K562 (cell line): ENCODE measurements around the gene CNNM3.

Experiments used
- CEBPB ChIP-seq: fragments of 450-650 bp; IDR thresholded peaks from 2 replicates; pipeline ENCODE4 v1.6.1; 2016; ENCODE audit warnings: missing genetic modification characterization, missing compliant biosample characterization
- CHCHD3 ChIP-seq: fragments of 250-450 bp; sonication (Bioruptor Pico); IDR thresholded peaks from 2 replicates; pipeline ENCODE4 v2.1.2; 2022; ENCODE audit warnings: mild to moderate bottlenecking
- ZNF23 ChIP-seq: fragments of 250-450 bp; sonication (Bioruptor Pico); IDR thresholded peaks from 2 replicates; pipeline ENCODE4 v1.4.0; 2020; ENCODE audit warnings: mild to moderate bottlenecking
- TF ChIP-seq, protein P1 (sequence below), 3 experiments: IDR thresholded peaks in 2 of 3; conservative IDR thresholded peaks in 1 of 3; 2 replicates each; pipeline ENCODE4 v1.5.1; 2011 to 2012; ENCODE audit warnings: low read length in 3 of 3, mild to moderate bottlenecking in 3 of 3, control low read depth in 2 of 3, improper control_type of control experiment in 1 of 3, inconsistent platforms in 1 of 3, low read depth in 1 of 3, mixed read lengths in 1 of 3, moderate library complexity in 1 of 3; ENCODE audit not compliant: insufficient read depth in 2 of 3
- TF ChIP-seq, protein P2 (sequence below), 2 experiments: fragments of 450-650 bp in 1 of 2; IDR thresholded peaks; 2 replicates each; pipeline ENCODE4 v1.6.1; 2011 to 2017; ENCODE audit warnings: low read depth in 2 of 2, antibody characterized with exemption in 1 of 2, borderline replicate concordance in 1 of 2, low read length in 1 of 2, mild to moderate bottlenecking in 1 of 2, mixed read lengths in 1 of 2; ENCODE audit not compliant: control insufficient read depth in 1 of 2

DNA sequence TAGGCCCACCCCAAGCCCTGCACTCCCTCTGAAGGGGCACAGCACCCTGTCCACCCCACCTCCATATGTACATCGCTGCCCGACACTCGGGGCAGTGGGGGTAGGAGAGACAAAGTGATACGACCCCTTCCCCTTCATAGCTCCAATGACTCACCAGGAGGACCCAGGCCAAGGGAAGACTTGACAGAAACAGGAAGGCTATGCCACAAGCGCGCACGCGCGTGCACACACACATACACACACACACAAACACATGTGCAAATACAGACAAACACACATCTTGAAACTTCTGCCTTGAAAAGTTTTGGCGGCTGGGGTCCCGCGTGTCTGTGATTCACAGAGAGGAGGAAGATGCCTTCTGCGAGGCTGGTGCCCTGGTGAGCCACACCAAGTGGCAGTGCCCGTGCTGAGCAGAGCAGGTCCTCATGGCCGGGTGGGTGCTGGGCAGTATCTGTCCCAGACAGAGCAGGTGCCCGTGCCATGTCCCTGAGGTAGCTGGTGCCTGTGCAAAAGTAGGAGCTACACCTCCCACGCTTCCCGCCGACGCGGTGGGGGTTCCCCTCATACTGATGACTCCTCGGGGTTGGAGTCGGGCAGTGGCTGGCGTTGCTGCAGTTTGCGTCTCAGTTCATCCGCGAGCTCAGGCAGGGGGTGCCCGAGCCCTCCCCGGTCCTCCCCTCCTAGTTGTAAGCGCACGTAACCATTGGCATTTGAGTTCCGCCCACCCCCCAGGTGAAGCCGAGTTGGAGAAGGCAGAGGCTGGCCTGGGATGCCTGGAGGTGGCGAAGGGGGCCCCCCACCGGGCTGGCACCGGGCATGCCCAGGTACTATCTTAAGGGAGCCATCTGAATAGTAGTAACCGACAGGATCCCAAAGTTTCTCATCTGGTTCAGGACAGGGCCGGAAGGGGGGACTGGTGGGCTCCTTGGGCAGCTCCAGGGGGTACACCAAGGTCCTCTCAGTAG lies 44.3 kb downstream of the CNNM3 start:
- TF ChIP-seq CEBPB (tag): no peak
- TF ChIP-seq, protein P1, sequence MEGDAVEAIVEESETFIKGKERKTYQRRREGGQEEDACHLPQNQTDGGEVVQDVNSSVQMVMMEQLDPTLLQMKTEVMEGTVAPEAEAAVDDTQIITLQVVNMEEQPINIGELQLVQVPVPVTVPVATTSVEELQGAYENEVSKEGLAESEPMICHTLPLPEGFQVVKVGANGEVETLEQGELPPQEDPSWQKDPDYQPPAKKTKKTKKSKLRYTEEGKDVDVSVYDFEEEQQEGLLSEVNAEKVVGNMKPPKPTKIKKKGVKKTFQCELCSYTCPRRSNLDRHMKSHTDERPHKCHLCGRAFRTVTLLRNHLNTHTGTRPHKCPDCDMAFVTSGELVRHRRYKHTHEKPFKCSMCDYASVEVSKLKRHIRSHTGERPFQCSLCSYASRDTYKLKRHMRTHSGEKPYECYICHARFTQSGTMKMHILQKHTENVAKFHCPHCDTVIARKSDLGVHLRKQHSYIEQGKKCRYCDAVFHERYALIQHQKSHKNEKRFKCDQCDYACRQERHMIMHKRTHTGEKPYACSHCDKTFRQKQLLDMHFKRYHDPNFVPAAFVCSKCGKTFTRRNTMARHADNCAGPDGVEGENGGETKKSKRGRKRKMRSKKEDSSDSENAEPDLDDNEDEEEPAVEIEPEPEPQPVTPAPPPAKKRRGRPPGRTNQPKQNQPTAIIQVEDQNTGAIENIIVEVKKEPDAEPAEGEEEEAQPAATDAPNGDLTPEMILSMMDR (IDR thresholded peaks at IDR 0.05 in 2 of 3, conservative IDR thresholded peaks at IDR 0.05 in 1 of 3; ENCODE audit: insufficient read depth in 2 of 3, low read depth in 1 of 3, low read length in 3 of 3): no peak
- TF ChIP-seq, protein P2, sequence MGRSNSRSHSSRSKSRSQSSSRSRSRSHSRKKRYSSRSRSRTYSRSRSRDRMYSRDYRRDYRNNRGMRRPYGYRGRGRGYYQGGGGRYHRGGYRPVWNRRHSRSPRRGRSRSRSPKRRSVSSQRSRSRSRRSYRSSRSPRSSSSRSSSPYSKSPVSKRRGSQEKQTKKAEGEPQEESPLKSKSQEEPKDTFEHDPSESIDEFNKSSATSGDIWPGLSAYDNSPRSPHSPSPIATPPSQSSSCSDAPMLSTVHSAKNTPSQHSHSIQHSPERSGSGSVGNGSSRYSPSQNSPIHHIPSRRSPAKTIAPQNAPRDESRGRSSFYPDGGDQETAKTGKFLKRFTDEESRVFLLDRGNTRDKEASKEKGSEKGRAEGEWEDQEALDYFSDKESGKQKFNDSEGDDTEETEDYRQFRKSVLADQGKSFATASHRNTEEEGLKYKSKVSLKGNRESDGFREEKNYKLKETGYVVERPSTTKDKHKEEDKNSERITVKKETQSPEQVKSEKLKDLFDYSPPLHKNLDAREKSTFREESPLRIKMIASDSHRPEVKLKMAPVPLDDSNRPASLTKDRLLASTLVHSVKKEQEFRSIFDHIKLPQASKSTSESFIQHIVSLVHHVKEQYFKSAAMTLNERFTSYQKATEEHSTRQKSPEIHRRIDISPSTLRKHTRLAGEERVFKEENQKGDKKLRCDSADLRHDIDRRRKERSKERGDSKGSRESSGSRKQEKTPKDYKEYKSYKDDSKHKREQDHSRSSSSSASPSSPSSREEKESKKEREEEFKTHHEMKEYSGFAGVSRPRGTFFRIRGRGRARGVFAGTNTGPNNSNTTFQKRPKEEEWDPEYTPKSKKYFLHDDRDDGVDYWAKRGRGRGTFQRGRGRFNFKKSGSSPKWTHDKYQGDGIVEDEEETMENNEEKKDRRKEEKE (IDR thresholded peaks at IDR 0.05; ENCODE audit: borderline replicate concordance in 1 of 2, control insufficient read depth in 1 of 2, low read depth in 2 of 2, low read length in 1 of 2): no peak
- TF ChIP-seq ZNF23 (CRISPR knock-in tag): no peak
- no peak for TF ChIP-seq CHCHD3
